Neutrophil (primary cell): ENCODE data around the gene HSH2D.

Experiments
- H3K27ac ChIP-seq: fragments of 200-600 bp; sonication (generic); 2 replicates; pipeline ENCODE4 v1.5.1; 2016; ENCODE audit warnings: mild to moderate bottlenecking, moderate library complexity
- H3K27me3 ChIP-seq: fragments of 200-600 bp; sonication (generic); 2 replicates; pipeline ENCODE4 v1.6.0; 2016; ENCODE audit warnings: mild to moderate bottlenecking
- H3K36me3 ChIP-seq: fragments of 200-600 bp; sonication (generic); 2 replicates; pipeline ENCODE4 v1.5.1; 2017
- H3K4me1 ChIP-seq, 2 experiments: fragments of 200-600 bp in 1 of 2; sonication (generic) in 1 of 2; 1 replicate in 1 of 2; 2 replicates in 1 of 2; pipeline versions ENCODE4 v1.5.1 to v1.6.1; 2013 to 2016; ENCODE audit warnings: low read depth in 1 of 2, low read length in 1 of 2, mild to moderate bottlenecking in 1 of 2, moderate library complexity in 1 of 2; ENCODE audit not compliant: control insufficient read depth in 1 of 2, insufficient read depth in 1 of 2
- H3K4me3 ChIP-seq, 2 experiments: fragments of 200-600 bp in 1 of 2; sonication (generic) in 1 of 2; 1 replicate in 1 of 2; 2 replicates in 1 of 2; pipeline ENCODE4 v1.5.1; 2013 to 2016; ENCODE audit warnings: low read depth in 1 of 2, low read length in 1 of 2, mild to moderate bottlenecking in 1 of 2, moderate library complexity in 1 of 2
- H3K9me3 ChIP-seq: fragments of 200-600 bp; sonication (generic); 2 replicates; pipeline ENCODE4 v1.5.1; 2016
- CTCF ChIP-seq: fragments of 200-600 bp; sonication (generic); IDR thresholded peaks from 2 replicates; pipeline ENCODE4 v1.5.1; 2016; ENCODE audit warnings: antibody characterized with exemption

HSH2D gene

DNA sequence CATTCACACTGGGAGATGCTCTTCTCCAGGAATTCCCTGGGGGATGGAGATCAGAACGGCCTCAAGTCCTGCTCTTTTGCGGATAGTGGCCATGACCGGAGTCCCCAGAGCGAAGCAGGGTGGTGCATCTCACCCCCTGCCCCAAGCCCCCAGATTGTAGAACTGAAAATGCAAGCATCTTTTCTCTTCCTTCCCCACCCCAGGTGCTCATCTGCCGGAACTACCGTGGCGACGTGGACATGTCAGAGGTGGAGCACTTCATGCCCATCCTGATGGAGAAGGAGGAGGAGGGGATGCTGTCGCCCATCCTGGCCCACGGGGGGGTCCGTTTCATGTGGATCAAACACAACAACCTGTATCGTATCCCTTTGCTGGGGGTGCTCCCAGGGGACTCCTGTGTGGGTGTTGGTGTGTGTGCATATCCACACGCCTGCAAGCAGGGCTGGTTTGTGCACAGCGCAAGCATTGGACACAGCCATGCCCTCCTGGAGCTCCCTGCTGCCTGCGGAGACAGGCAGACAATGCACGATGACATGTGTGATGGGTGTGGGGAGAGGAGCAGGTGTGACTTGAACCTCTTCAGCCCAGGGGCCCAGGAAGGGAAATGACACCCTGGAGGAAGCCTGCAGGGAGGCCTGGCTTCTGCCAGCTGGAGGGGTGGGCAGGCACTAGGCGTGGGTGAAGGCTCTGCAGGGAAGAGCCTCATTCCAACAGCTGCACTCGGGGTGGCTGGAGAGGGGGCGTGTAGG, 59.9 kb downstream of the HSH2D start:
- TF ChIP-seq CTCF, result no peak
- H3K27me3 ChIP-seq, result no peaks in the 10 kb centered on the region
- no peaks in the 10 kb centered on the region for H3K9me3 ChIP-seq
- H3K36me3 ChIP-seq, result peaks cover 75% of the 10 kb centered on the region
- H3K4me1 ChIP-seq, result peaks cover 27% of the 10 kb centered on the region in 2 experiments
- H3K4me3 ChIP-seq, result no peak overlapping the region
- no peak overlapping the region for H3K27ac ChIP-seq

- H3K27ac ChIP-seq, result no peak overlapping the region
- H3K9me3 ChIP-seq, result no peaks in the 10 kb centered on the region
- H3K27me3 ChIP-seq, result no peaks in the 10 kb centered on the region
- peaks cover 21 to 22% of the 10 kb centered on the region in 2 experiments for H3K4me1 ChIP-seq
- TF ChIP-seq CTCF, result no peak
- no peak overlapping the region for H3K4me3 ChIP-seq
- H3K36me3 ChIP-seq, result peaks cover 81% of the 10 kb centered on the region
These were observed 60.5 kb downstream of the HSH2D start for GRCh38 chr19:16204005-16204294.

- Histone ChIP-seq H3K4me3 (no peak overlapping the region), H3K27me3 (no peaks in the 10 kb centered on the region), H3K4me1 (peaks cover 7% of the 10 kb centered on the region in 2 experiments), H3K36me3 (peaks cover 88% of the 10 kb centered on the region), H3K9me3 (no peaks in the 10 kb centered on the region), H3K27ac (no peak overlapping the region)
- TF ChIP-seq CTCF, result no peak
These were observed 61.9 kb downstream of the HSH2D start for GRCh38 chr19:16205205-16206045.

DNA sequence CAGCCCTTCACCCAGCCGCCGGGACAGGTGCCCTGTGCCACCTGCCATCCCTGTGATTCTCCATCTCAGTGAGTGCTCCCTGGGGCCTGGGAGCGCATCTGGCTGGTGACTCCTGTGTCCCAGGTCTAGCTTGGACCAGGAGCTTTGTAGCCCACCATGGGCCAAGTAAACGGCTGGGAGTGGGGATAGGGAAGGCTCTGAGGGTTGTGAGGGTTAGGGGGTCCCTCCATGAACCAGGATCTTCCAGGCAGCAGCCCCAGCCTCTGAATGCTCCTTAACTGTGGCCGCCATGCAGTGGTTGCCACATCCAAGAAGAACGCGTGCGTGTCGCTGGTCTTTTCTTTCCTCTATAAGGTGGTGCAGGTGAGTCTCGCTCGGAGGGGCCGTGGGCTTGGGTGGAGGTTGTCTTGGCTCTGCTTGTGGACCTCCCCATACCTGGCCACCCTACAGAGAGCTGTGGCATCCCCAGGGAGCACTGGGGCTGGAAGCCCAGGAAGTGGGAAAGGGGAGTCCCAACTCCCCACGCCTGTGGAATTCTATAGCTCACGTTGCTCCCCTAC, 62.6 kb downstream of the HSH2D start:
- H3K27ac ChIP-seq, result no peak overlapping the region
- peaks cover 95% of the 10 kb centered on the region for H3K36me3 ChIP-seq
- peaks cover 0 to under 1% of the 10 kb centered on the region in 2 experiments for H3K4me1 ChIP-seq
- no peaks in the 10 kb centered on the region for H3K27me3 ChIP-seq
- TF ChIP-seq CTCF, result no peak
- no peak overlapping the region for H3K4me3 ChIP-seq
- no peaks in the 10 kb centered on the region for H3K9me3 ChIP-seq

DNA sequence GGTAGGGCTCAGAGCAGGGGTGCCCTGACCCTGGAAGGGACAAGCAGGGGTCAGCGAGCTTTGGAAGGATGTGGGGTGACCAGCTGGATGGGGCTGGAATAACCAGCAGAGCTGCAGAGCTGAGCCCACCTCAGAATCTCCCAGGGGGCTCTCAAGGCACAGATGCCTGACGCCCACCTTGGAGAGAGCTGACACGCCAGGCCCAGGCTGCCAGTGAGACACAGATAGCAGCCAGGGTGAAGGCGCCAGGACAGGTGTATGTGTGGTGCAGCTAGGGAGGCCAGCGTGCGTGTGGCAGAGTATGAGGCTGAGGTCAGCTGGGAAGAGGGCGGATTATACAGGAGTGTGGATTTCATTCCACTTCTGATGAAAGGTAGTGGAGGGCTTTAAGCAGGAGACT, 63.2 kb downstream of the HSH2D start:
- Histone ChIP-seq H3K36me3 (peaks cover 98% of the 10 kb centered on the region), H3K4me3 (no peak overlapping the region), H3K4me1 (no peaks in the 10 kb centered on the region), H3K9me3 (no peaks in the 10 kb centered on the region), H3K27me3 (no peaks in the 10 kb centered on the region), H3K27ac (no peak overlapping the region)
- TF ChIP-seq CTCF, result no peak
